Type B pancreatic cell (in vitro differentiated cells): ENCODE measurements around the gene HOXD4. TPM values are rescaled to one million over a fixed set of nuclear protein-coding genes. Genes with fewer than 3 reads are reported as not detected.

ENCODE experiments used
- DNase-seq: peaks from one replicate; pipeline ENCODE4 v3.0.0; 2021; ENCODE audit warnings: mixed read lengths; ENCODE audit not compliant: unreplicated experiment; ENCODE audit errors: extremely low spot score
- H3K27ac Mint-ChIP-seq: 2 replicates; pipeline ENCODE4 v1.8.0; 2021; ENCODE audit warnings: mild to moderate bottlenecking, mixed read lengths
- H3K27me3 Mint-ChIP-seq: 2 replicates; pipeline ENCODE4 v1.8.0; 2021; ENCODE audit warnings: mixed read lengths
- H3K36me3 Mint-ChIP-seq: 2 replicates; pipeline ENCODE4 v1.8.0; 2021; ENCODE audit warnings: mixed read lengths
- H3K4me1 Mint-ChIP-seq: one replicate; pipeline ENCODE4 v1.8.0; 2021; ENCODE audit warnings: mixed read lengths; ENCODE audit not compliant: unreplicated experiment
- H3K4me3 Mint-ChIP-seq: 2 replicates; pipeline ENCODE4 v1.8.0; 2021; ENCODE audit warnings: mild to moderate bottlenecking, mixed read lengths
- H3K9me3 Mint-ChIP-seq: 2 replicates; pipeline ENCODE4 v1.8.0; 2021; ENCODE audit warnings: mixed read lengths
- CTCF ChIP-seq: fragments of 200-600 bp; sonication (generic); conservative IDR thresholded peaks from 2 replicates; pipeline ENCODE4 v1.5.0; 2021; ENCODE audit warnings: antibody characterized with exemption, mild to moderate bottlenecking
- total RNA-seq: library from RNA; stranded (reverse); gene quantifications from 2 replicates; pipeline ENCODE4 v1.2.1, GENCODE V29; 2021; ENCODE audit warnings: low replicate concordance

HOXD4 gene
- total RNA-seq, 1 donor from 2014 or later: 37.0 TPM

GRCh38 chr2:176158186-176158591, 6.8 kb downstream of the HOXD4 start:
- peak overlapping the region; percentile 83 for H3K27ac Mint-ChIP-seq
- peaks cover 93% of the 10 kb centered on the region for H3K27me3 Mint-ChIP-seq
- H3K36me3 Mint-ChIP-seq: peaks cover 16% of the 10 kb centered on the region
- no peak for TF ChIP-seq CTCF
- H3K4me1 Mint-ChIP-seq: peaks cover 31% of the 10 kb centered on the region
- DNase-seq: no peak
- H3K9me3 Mint-ChIP-seq: no peaks in the 10 kb centered on the region
- H3K4me3 Mint-ChIP-seq: peak overlapping the region; percentile 88

- DNase-seq: no peak
- peaks cover 36% of the 10 kb centered on the region for H3K4me1 Mint-ChIP-seq
- peaks cover 93% of the 10 kb centered on the region for H3K27me3 Mint-ChIP-seq
- H3K27ac Mint-ChIP-seq: peak overlapping the region; percentile 83
- H3K9me3 Mint-ChIP-seq: no peaks in the 10 kb centered on the region
- peak overlapping the region; percentile 88 for H3K4me3 Mint-ChIP-seq
- peaks cover 16% of the 10 kb centered on the region for H3K36me3 Mint-ChIP-seq
- no peak for TF ChIP-seq CTCF
Observed at GRCh38 chr2:176158855-176159662, 7.7 kb downstream of the HOXD4 start.

GRCh38 chr2:176159663-176160250, 8.4 kb downstream of the HOXD4 start:
- Mint-ChIP-seq H3K9me3 (no peaks in the 10 kb centered on the region), H3K36me3 (peaks cover 10% of the 10 kb centered on the region), H3K4me1 (peaks cover 39% of the 10 kb centered on the region), H3K27me3 (peaks cover 93% of the 10 kb centered on the region), H3K27ac (peak overlapping the region; percentile 74), H3K4me3 (peak overlapping the region; percentile 88)
- TF ChIP-seq CTCF: no peak
- no peak for DNase-seq

DNA sequence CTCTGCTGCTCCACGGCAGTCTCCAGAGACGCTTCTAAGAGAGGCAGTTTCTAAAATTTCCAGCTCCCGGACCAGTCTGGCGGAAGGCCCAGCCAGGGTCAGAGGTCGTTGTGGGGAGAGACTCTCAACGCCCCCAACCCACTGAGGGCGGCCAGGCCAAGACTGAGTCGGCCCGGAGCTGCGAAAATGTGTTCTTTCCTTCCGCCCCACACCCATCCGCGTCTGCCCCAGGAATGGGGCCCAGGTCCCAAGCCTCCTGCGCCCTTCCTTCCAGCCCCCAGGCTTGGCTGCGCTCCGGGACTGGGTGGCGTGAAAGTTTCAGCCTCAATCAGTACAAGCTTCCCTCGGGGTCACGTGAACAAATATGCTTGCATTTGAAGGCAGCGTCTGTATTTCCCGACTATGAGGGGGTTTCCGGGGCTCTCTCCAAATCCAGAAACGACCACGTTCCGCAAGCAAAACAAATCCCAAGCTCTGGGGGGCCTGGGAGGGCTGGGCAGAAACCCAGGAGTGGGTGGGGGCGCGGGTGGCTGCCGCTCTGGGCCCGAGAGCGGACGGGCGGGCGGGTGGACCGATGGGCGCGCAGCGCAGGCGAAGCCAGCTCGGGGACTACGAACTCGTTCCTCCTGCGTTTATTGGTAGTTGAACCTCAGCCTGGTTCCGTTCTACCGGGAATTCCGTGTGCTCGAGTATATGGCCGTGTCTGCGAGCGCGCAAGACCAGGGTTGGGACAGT, 9.1 kb downstream of the HOXD4 start:
- no peaks in the 10 kb centered on the region for H3K9me3 Mint-ChIP-seq
- peak overlapping the region; percentile 64 for H3K27ac Mint-ChIP-seq
- no peak for TF ChIP-seq CTCF
- peak overlapping the region; percentile 88 for H3K4me3 Mint-ChIP-seq
- H3K36me3 Mint-ChIP-seq: peaks cover 4% of the 10 kb centered on the region
- no peak for DNase-seq
- H3K4me1 Mint-ChIP-seq: peaks cover 40% of the 10 kb centered on the region
- peaks cover 93% of the 10 kb centered on the region for H3K27me3 Mint-ChIP-seq

GRCh38 chr2:176160986-176161824, 9.9 kb downstream of the HOXD4 start:
- Mint-ChIP-seq H3K27me3 (peaks cover 93% of the 10 kb centered on the region), H3K27ac (peak overlapping the region; percentile 64)

More at GRCh38 chr2:176160986-176161824, 9.9 kb downstream of the HOXD4 start:
- Mint-ChIP-seq H3K4me1 (peaks cover 48% of the 10 kb centered on the region), H3K36me3 (no peaks in the 10 kb centered on the region), H3K4me3 (peak overlapping the region; percentile 88), H3K9me3 (no peaks in the 10 kb centered on the region)
- no peak for DNase-seq
- TF ChIP-seq CTCF: no peak
